ENCODE data around the gene SLC26A3.

The SLC26A3 gene

GRCh38 chr7:107742678-107743566 lies 60.1 kb downstream of the SLC26A3 start (continued):
- TF ChIP-seq ZSCAN18 (tag by site-specific recombination; IDR thresholded peaks at IDR 0.05) = no peak
- TF ChIP-seq ZBTB10 (tag by site-specific recombination; IDR thresholded peaks at IDR 0.05) = peak; percentile 67; the same call in 1 of the 2 replicates
- no peak for TF ChIP-seq ZNF266 (tag by site-specific recombination; IDR thresholded peaks at IDR 0.05; ENCODE audit: low read depth)
- TF ChIP-seq ZNF645 (tag by site-specific recombination; IDR thresholded peaks at IDR 0.05) = no peak
- no peak for TF ChIP-seq ZEB2 (tag by site-specific recombination; IDR thresholded peaks at IDR 0.05)
- peak; percentile 15; the same call in 1 of the 2 replicates for TF ChIP-seq ZBTB48 (tag by site-specific recombination; IDR thresholded peaks at IDR 0.05)
- no peak for TF ChIP-seq ZNF426 (tag by site-specific recombination; IDR thresholded peaks at IDR 0.05)

GRCh38 chr7:107728276-107728675 lies 74.7 kb downstream of the SLC26A3 start:
- POLR2A ChIA-PET = no interaction called here
- Histone ChIP-seq H3K27ac (ENCODE audit: extremely low read depth, low read depth, low read length) (no peak overlapping the region), H3K4me3 (ENCODE audit: low read depth, low read length) (no peak overlapping the region), H3K36me3 (ENCODE audit: control insufficient read depth in 2 of 2, insufficient read depth in 1 of 2, low read length in 2 of 2) (no peaks in the 10 kb centered on the region), H3K9me3 (ENCODE audit: control insufficient read depth, insufficient read depth, low read depth, low read length) (no peaks in the 10 kb centered on the region), H3K4me1 (ENCODE audit: control insufficient read depth, insufficient read depth, low read length) (no peaks in the 10 kb centered on the region)
- CTCF ChIA-PET = interaction anchor here (0.6 to 4.7 kb wide), 5 partner anchors 14 to 971 kb away, joined by 3 to 28 read pairs (median 3); partner anchors contain the start of gene CBLL1
- no peak for TF ChIP-seq ZNF311 (tag by site-specific recombination; IDR thresholded peaks at IDR 0.05; ENCODE audit: borderline replicate concordance)
- TF ChIP-seq ZNF398 (tag by site-specific recombination; IDR thresholded peaks at IDR 0.05) = no peak
- no peak for TF ChIP-seq ZNF18 (tag by site-specific recombination; IDR thresholded peaks at IDR 0.05)

Data from HEK293 (cell line).